ENCODE data around the gene SND1.

- TF ChIP-seq CTCF (IDR thresholded peaks at IDR 0.05; ENCODE audit: insufficient read depth, low read length) (no peak), POLR2AphosphoS5 (IDR thresholded peaks at IDR 0.05; ENCODE audit: low read depth) (no peak), SPI1 (IDR thresholded peaks at IDR 0.05; ENCODE audit: borderline replicate concordance, low read depth) (no peak), REST (IDR thresholded peaks at IDR 0.05; ENCODE audit: insufficient replicate concordance, low read depth) (no peak)
These were observed 316.6 kb downstream of the SND1 start for GRCh38 chr7:127968547-127968946.

Data from HL-60 (cell line).